Cortex of kidney (tissue), 1 donor: ENCODE data around the gene NAA40.

Experiments
- DNase-seq: peaks from one replicate; lab custom pipeline; 2025; lab: John Stamatoyannopoulos, UW

The NAA40 gene

GRCh38 chr11:63986932-63987513 is 48.2 kb downstream of the NAA40 start:
- no peak for DNase-seq

GRCh38 chr11:63991558-63991957 is 52.8 kb downstream of the NAA40 start:
- no peak for DNase-seq

DNA sequence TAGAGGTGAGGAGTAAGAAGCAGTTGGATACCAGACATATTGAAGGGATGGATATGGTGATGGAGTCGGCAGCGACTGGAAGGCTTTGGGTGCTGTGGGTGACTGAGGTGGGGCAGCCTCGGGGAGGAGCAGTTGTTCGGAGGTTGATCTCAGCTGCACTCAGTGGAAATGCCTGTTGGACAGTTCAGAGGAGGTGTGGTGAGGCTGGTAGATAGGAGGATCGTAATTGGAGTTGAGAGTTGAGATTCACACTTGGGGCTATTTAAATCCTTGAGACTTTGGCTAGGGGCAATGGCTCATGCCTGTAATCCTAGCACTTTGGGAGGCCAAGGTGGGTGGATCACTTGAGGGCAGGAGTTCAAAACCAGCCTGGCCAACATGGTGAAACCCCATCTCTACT is 54.3 kb downstream of the NAA40 start:
- no peak for DNase-seq

DNA sequence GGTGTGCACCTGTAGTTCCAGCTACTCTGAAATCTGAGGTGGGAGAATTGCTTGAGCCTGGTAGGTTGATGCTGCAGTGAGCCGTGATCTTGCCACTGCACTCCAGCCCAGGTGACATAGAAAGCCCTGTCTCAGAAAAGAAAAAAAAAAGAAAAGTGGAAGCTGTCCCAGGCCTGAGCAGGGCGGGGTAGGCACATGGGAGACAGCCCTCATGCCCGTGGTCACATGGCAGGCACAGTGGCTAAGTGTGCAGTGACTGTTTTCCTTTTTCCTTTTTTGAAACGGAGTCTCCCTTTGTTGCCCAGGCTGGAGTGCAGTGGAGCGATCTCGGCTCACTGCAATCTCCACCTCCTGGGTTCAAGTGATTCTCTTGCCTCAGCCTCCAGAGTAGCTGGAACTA is 55.2 kb downstream of the NAA40 start:
- DNase-seq, result no peak

DNA sequence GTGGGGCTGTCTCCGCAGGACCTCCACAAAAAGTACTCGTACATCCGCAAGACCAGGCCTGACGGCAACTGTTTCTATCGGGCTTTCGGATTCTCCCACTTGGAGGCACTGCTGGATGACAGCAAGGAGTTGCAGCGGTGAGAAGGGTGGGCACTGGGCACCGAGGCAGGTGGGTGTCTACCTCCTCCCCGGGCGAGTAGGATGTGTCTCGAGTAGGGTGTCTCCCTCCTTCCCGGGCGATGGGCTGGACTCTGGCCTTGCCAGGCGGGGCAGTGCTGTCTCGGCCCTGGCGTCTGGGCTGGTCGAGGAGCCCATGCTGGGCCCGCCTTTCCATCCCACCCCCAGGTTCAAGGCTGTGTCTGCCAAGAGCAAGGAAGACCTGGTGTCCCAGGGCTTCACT is 57.7 kb downstream of the NAA40 start:
- DNase-seq, result no peak

GRCh38 chr11:63997104-63997700 is 58.4 kb downstream of the NAA40 start:
- DNase-seq, result no peak

- no peak for DNase-seq
Measured at GRCh38 chr11:63997801-63998337, 59.1 kb downstream of the NAA40 start.

GRCh38 chr11:63998558-63999348 is 60.0 kb downstream of the NAA40 start:
- no peak for DNase-seq

GRCh38 chr11:63999349-64000025 is 60.7 kb downstream of the NAA40 start:
- no peak for DNase-seq

DNA sequence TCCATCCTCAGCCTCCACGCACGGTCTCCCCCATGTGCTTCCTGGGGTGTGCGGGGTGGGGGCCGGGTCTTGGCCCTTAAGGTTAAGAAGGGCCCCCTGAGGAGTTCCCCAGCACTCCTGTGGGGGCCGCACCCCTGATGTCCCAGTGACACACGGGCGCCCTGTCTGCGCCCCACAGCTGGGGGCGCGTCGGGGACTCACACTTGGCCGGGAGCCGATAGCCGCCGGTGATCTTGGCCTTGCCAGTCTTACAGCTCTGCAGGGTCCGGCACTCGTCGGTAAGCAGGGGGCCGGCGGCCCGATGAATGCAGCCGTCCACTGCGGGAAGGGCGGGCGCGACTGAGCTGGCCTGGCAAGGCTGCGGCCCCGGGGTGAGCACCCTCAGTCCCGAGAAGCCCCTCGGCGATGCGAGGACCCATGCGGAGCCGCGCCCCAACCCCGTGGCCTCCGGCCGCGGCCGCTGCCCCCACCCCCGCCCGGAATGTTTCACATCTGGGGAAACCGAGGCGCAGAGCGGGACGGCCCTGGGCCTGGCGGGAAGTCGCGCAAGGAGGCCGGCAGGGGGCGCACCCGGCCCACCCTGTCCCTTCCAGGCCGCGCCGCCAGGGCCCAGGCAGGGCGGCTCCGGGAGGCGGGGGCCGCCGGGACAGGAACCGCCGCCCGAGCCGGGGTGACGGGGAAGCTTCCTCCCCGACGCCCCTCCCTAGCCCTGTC is 61.4 kb downstream of the NAA40 start:
- no peak for DNase-seq

GRCh38 chr11:64000740-64001483 is 62.1 kb downstream of the NAA40 start:
- DNase-seq, result no peak

DNA sequence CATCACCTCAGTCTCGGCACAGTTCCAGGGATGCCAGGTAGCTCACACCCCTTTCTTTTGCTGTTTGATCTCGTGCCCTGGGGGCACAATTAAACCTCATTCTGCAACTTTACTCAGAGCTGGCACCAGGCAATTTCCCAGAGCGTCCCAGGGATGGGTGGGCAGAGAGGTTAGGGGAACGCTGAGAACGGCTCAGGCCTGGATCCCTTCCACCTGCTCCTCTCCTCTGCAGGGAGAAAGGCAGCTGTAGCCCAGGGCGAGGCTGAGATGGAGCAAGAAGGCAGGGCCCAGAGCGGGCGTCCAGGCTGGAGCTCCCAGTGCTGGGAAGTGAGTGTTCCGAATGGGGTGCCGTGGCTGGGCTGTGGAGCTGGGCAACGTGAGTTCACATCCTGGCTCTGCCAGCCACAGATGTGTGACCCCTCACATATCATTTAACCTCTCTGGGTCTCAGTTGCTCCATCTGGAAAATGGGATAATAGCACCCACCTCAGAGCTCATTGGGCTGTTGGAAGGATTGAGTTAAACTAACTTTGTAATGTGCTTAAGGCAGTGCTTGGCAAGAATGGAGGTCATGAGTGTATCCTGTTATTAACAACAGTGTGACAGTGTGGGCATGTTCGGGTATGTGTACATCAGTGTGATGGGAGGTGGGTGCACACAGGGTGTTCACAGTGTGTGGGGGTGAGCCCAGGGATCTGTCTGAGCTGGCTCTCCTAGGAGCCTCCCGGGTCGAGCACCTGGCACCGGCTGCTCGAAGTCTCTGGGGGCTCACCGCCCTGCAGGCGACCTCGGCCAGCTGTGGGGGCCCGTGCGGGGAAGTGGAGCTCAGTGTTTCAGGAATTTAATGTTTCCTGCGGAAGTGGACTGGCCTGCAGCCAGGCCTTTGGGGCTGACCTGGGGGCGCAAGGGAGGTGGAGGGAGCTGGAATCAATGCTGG is 63.0 kb downstream of the NAA40 start:
- DNase-seq, result no peak

- no peak for DNase-seq
Measured at GRCh38 chr11:64003807-64004589, 65.2 kb downstream of the NAA40 start.

DNA sequence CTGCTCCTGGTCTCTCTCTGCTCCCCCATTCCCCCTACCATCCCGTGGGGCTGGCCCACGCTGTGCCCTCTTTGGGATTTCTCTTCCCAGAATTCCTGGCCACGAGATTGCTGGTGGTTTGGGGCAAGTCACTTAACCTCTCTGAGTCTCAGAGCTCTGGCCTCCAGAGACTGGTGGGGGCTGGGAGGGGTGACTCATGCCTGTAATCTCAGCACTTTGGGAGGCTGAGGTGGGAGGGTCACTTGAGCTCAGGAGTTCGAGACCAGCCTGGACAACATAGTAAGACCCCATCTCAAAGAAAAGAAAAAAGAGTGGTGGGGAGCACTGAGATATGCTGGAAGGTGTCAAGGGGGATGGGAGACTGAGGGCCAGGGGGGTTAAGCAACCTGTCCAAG is 65.8 kb downstream of the NAA40 start:
- no peak for DNase-seq

DNA sequence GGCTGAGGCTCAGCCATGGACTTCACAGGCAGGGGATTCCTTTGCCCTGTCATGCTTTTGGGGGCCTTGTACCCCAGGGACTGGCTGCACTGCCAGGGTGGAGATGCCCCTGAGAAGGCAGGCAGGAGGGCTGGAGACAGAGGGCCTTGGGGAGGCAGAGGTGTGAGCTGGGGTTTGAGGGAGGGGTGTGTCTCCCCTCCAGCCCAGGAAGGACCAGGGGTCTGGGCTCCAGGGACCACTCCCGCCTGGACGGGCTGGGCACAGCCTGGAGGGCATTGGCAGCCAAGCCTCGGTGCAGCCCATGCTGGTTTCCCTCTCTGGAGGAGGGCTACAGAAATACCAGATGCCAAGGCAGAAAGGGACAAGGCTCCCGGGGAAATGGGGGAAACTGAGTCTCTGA is 66.9 kb downstream of the NAA40 start:
- no peak for DNase-seq

GRCh38 chr11:64006398-64006797 is 67.6 kb downstream of the NAA40 start:
- DNase-seq, result no peak
